Measurements from ENCODE around the gene CDH23.

The CDH23 gene

GRCh38 chr10:71479831-71480230 is 83.1 kb downstream of the CDH23 start:
- no peaks in the 10 kb centered on the region for H3K27me3 ChIP-seq
- no peak overlapping the region for H3K27ac ChIP-seq
- H3K4me1 ChIP-seq (ENCODE audit: control insufficient read depth in 1 of 2, insufficient read depth in 1 of 2, low read depth in 1 of 2, low read length in 1 of 2): peaks cover 6 to 8% of the 10 kb centered on the region in 2 experiments
- H3K4me3 ChIP-seq (ENCODE audit: low read depth in 1 of 2, low read length in 1 of 2): no peak overlapping the region
- H3K36me3 ChIP-seq: no peaks in the 10 kb centered on the region
- TF ChIP-seq CTCF (IDR thresholded peaks at IDR 0.05): no peak
- H3K9me3 ChIP-seq: no peaks in the 10 kb centered on the region

DNA sequence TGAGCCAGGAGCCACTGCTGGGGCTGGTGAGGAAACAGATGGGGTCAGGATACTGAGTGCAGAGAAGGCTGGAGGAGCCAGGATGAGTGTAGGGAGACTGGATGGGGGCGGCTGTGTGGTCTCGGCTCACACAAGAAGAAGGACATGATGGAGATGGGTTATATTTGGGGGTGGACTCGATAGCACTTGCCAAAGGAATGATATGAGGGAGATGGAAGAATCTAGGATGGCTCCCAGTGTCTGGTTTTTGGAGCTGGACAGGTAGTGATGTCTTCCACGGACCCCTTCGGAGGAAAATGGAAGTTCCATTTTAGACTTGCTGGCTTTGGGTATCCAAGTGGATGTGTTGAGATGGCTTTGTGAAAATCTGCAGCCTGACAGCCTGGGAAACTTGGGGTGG is 83.9 kb downstream of the CDH23 start:
- Histone ChIP-seq H3K9me3 (no peaks in the 10 kb centered on the region), H3K4me3 (ENCODE audit: low read depth in 1 of 2, low read length in 1 of 2) (no peak overlapping the region), H3K36me3 (no peaks in the 10 kb centered on the region), H3K27me3 (no peaks in the 10 kb centered on the region), H3K4me1 (ENCODE audit: control insufficient read depth in 1 of 2, insufficient read depth in 1 of 2, low read depth in 1 of 2, low read length in 1 of 2) (no peaks in the 10 kb centered on the region), H3K27ac (no peak overlapping the region)
- TF ChIP-seq CTCF (IDR thresholded peaks at IDR 0.05): no peak

- H3K27ac ChIP-seq: no peak overlapping the region
- TF ChIP-seq CTCF (IDR thresholded peaks at IDR 0.05): no peak
- no peak overlapping the region for H3K4me3 ChIP-seq (ENCODE audit: low read depth in 1 of 2, low read length in 1 of 2)
- H3K9me3 ChIP-seq: no peaks in the 10 kb centered on the region
- no peaks in the 10 kb centered on the region for H3K27me3 ChIP-seq
- no peaks in the 10 kb centered on the region for H3K36me3 ChIP-seq
- no peaks in the 10 kb centered on the region for H3K4me1 ChIP-seq (ENCODE audit: control insufficient read depth in 1 of 2, insufficient read depth in 1 of 2, low read depth in 1 of 2, low read length in 1 of 2)
Observed at GRCh38 chr10:71481746-71482410, 85.2 kb downstream of the CDH23 start.

DNA sequence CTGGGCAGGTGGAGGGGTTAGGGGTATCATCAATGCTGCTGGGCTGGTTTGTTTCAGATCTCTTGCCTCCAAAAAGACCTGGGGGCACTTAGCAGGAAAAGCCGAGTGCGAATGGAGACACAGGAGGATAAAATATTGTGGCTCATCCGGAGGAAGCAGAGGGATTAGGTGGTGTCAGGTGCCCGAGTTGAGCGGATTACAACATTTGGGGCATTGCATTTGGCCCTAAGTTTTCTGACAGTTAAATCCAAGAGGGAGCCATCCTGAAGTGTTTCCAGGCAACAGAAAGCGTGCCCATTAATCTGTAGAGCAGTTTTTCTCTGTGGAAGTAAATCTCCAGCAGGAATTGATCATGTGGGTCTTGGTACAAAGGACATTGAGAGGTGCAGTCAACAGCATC is 85.9 kb downstream of the CDH23 start:
- H3K27ac ChIP-seq: no peak overlapping the region
- no peak overlapping the region for H3K4me3 ChIP-seq (ENCODE audit: low read depth in 1 of 2, low read length in 1 of 2)
- H3K4me1 ChIP-seq (ENCODE audit: control insufficient read depth in 1 of 2, insufficient read depth in 1 of 2, low read depth in 1 of 2, low read length in 1 of 2): no peaks in the 10 kb centered on the region
- H3K27me3 ChIP-seq: no peaks in the 10 kb centered on the region
- no peak for TF ChIP-seq CTCF (IDR thresholded peaks at IDR 0.05)
- H3K9me3 ChIP-seq: no peaks in the 10 kb centered on the region
- no peaks in the 10 kb centered on the region for H3K36me3 ChIP-seq

DNA sequence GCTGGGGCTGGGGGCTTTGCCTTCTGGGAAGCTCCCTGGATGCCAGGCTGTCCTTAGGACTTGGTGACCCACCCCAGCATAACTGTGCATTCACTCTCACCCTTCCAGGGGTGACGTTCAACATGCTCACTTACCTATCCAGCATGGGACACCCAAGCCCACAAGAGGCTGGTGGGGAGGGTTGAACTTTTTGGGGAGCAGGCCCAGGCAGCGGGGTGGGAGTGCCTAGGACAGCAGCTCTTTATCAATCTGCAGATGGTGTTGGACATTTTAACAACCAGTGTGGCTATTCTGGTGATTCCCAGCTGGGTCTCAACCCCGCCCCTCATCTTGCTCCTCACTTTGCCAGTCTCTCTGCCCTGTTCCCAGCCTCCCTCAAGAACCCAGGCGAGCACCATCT is 86.4 kb downstream of the CDH23 start:
- Histone ChIP-seq H3K27me3 (no peaks in the 10 kb centered on the region), H3K4me1 (ENCODE audit: control insufficient read depth in 1 of 2, insufficient read depth in 1 of 2, low read depth in 1 of 2, low read length in 1 of 2) (no peaks in the 10 kb centered on the region), H3K36me3 (no peaks in the 10 kb centered on the region), H3K27ac (no peak overlapping the region), H3K4me3 (ENCODE audit: low read depth in 1 of 2, low read length in 1 of 2) (no peak overlapping the region), H3K9me3 (no peaks in the 10 kb centered on the region)
- TF ChIP-seq CTCF (IDR thresholded peaks at IDR 0.05): no peak

Measured in neutrophil (primary cell).